GM10248 (cell line): Measurements from ENCODE around the gene PCNX2.

Experiments
- CTCF ChIA-PET: fragments of 300-600 bp; sonication (Branson Sonifier 250); formaldehyde crosslinking; extraction: SDS; loops from one replicate; lab custom pipeline; 2021; ENCODE audit warnings: antibody characterized with exemption; lab: Yijun Ruan, JAX
- POLR2A ChIA-PET: fragments of 350-650 bp; sonication (Branson Sonifier 250); formaldehyde crosslinking; extraction: SDS; loops from one replicate; lab custom pipeline; 2020; ENCODE audit warnings: antibody characterized with exemption; lab: Yijun Ruan, JAX
- DNase-seq: peaks from one replicate; pipeline ENCODE4 v3.0.0; 2012; ENCODE audit errors: extremely low spot score
- TF ChIP-seq, protein P1 (sequence below): IDR thresholded peaks from 2 replicates; pipeline ENCODE4 v1.5.1; 2012; ENCODE audit warnings: mild to moderate bottlenecking, low read depth; ENCODE audit errors: extremely low read depth, missing control alignments, control extremely low read depth

PCNX2 gene

DNA sequence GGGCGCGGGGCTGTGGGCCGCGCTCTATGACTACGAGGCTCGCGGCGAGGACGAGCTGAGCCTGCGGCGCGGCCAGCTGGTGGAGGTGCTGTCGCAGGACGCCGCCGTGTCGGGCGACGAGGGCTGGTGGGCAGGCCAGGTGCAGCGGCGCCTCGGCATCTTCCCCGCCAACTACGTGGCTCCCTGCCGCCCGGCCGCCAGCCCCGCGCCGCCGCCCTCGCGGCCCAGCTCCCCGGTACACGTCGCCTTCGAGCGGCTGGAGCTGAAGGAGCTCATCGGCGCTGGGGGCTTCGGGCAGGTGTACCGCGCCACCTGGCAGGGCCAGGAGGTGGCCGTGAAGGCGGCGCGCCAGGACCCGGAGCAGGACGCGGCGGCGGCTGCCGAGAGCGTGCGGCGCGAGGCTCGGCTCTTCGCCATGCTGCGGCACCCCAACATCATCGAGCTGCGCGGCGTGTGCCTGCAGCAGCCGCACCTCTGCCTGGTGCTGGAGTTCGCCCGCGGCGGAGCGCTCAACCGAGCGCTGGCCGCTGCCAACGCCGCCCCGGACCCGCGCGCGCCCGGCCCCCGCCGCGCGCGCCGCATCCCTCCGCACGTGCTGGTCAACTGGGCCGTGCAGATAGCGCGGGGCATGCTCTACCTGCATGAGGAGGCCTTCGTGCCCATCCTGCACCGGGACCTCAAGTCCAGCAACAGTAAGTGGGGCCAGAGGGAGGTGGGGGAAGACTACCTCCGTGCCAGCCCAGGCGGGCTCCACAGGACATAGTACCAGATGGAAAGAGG lies 32.8 kb upstream of the PCNX2 start:
- ChIA-PET CTCF (no interaction called here), POLR2A (no interaction called here)
- TF ChIP-seq, protein P1, sequence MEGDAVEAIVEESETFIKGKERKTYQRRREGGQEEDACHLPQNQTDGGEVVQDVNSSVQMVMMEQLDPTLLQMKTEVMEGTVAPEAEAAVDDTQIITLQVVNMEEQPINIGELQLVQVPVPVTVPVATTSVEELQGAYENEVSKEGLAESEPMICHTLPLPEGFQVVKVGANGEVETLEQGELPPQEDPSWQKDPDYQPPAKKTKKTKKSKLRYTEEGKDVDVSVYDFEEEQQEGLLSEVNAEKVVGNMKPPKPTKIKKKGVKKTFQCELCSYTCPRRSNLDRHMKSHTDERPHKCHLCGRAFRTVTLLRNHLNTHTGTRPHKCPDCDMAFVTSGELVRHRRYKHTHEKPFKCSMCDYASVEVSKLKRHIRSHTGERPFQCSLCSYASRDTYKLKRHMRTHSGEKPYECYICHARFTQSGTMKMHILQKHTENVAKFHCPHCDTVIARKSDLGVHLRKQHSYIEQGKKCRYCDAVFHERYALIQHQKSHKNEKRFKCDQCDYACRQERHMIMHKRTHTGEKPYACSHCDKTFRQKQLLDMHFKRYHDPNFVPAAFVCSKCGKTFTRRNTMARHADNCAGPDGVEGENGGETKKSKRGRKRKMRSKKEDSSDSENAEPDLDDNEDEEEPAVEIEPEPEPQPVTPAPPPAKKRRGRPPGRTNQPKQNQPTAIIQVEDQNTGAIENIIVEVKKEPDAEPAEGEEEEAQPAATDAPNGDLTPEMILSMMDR = no peak
- peak; percentile 22 for DNase-seq

DNA sequence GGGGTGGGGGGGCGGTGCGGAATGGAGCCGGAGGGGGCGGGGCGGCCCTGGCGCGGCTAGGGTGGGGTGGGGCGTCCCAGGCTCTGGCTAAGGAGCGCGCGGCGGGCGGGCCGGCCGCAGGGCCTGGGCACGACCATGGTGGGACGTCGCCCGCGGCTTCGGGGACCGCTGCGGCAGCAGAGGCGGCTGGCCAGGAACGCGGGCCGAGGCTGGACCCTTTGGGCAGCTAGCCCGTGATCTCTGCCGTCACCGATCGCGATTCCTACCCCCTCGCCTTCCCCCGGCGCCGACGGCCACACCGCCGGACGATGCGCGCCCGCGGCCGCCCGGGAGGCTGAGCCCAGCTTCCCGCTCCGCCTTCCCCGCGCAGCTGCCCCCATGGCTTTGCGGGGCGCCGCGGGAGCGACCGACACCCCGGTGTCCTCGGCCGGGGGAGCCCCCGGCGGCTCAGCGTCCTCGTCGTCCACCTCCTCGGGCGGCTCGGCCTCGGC lies 32.2 kb upstream of the PCNX2 start, which contains the start of gene MAP3K21:
Gene MAP3K21 (plus strand): TSS at position 74 of the 491 bp plus-strand sequence. CDS start 305 bp downstream, at position 379.
- TF ChIP-seq, protein P1 = no peak
- DNase-seq = no peak
- ChIA-PET CTCF (no interaction called here), POLR2A (no interaction called here)

DNA sequence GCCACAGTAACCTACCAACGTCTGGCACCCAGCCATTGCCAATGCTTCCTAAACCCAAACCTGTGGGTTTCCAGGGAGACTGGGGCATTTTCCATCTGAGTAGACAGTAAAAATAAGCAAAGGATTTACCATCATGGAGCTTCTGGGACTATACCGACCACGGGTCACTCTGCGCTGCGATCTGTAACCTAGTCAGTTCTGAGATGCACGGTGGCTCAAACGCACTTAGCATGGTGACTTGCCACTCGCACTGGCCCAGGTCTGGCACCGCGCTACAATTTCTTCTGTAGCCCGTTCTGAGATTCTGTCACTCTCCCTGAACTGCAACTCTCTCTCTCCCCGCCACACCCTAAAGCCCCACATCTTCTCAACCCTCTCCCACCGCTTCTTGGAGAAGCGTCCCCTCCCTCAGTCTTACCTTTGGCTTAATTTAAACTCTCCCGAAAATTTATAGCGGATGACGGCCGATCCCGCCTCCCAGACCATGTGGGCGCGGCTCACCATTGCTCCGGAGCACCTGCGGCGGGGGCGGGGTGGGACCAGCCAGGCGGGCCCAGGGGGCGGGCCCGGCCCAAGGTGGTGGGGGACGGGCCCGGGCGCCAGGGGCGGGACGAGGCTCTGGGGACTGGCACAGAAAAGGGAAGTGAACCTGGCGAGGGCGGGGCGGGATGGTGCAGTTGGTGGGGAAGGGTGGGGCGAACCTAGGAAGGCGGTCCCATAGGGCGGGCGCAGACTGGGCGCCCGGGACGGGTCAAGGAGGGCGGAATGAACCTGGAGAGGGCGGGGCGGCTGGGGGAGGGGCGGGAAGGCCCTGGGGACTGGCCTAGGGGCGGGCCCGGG lies 31.5 kb upstream of the PCNX2 start:
- TF ChIP-seq, protein P1 = no peak
- ChIA-PET POLR2A (no interaction called here), CTCF (no interaction called here)
- peak; percentile 85 for DNase-seq

DNA sequence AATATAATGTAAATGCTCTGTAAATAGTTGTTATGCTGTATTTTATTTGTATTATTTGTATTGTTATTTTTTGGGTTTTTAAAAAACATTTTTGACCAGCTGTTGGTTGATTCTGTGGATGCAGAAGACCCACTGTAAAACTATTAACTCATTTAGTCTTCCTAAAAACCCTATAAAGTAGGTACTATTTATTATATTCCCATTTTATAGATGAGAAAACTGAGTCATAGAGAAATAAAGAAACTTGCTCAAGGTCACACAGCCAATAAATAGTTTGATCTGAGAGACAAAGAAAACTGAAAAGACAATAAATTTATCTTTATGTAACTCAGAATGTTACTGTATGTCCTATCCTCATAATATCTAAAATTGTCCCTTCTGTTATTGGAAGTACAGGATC lies 30.8 kb upstream of the PCNX2 start:
- POLR2A ChIA-PET = no interaction called here
- DNase-seq = no peak
- CTCF ChIA-PET = no interaction called here
- TF ChIP-seq, protein P1 = no peak

DNA sequence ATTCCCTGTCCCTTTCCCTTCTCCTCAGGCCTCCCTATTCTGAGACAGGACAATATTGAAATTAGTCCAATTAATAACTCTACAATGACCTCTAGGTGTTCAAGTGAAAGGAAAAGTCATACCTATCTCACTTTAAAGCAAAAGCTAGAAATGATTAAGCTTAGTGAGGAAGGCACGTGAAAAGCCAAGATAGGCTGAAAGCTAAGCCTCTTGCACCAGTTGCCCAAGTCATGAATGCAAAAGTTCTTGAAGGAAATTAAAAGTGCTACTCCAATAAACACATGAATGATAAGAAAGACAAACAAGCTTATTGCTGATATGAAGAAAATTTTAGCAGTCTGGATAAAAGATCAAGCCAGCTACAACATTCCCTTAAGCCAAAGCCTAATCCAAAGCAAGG lies 28.2 kb upstream of the PCNX2 start:
- no peak for DNase-seq
- TF ChIP-seq, protein P1 = no peak
- CTCF ChIA-PET = interaction anchor here (0.9 to 1.0 kb wide), 4 partner anchors 8 to 19 kb away, joined by 3 to 4 read pairs (median 3); no protein-coding TSS in a partner anchor
- POLR2A ChIA-PET = no interaction called here

DNA sequence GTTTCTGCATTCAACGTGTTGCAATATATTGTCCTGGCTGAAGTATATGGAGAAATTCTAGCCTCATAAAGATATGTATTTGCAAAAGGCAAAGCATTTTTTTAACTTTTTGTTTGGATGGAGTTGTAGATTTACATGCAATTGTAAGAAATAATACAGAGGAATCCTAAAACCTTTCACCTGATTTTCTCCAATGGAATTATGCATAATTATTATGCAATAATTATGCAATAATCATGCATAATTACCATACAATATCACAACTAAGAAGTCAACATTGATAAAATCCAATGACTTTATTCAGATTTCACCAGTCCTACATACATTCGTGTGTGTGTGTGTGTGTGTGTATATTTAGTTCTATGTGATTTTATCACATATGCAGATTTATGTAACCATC lies 24.5 kb upstream of the PCNX2 start:
- ChIA-PET CTCF (interaction anchor here (4.6 kb wide), 1 partner anchor 14 kb away, joined by 20 read pairs; no protein-coding TSS in a partner anchor), POLR2A (no interaction called here)
- TF ChIP-seq, protein P1 = no peak
- no peak for DNase-seq
